Calu3 (cell line): ENCODE results near the gene XKR7. TPM values are rescaled to one million over a fixed set of nuclear protein-coding genes. Genes with fewer than 3 reads are reported as not detected.

Source experiments
- BruUV-seq: library from RNA; stranded (reverse); fragments of 400-500 nt; replicated peaks from 2 replicates; lab custom pipeline; 2021; lab: Mats Ljungman, UMichigan
- CTCF ChIA-PET: fragments of 300-600 bp; sonication (Branson Sonifier 250); formaldehyde crosslinking; loops from one replicate; lab custom pipeline; 2022; ENCODE audit warnings: antibody characterized with exemption; lab: Charles Lee
- DNase-seq: peaks from one replicate; pipeline ENCODE4 v3.0.0; 2022
- H3K27ac Mint-ChIP-seq: one replicate; pipeline ENCODE4 v1.8.0; 2022; ENCODE audit warnings: mixed read lengths; ENCODE audit not compliant: unreplicated experiment
- H3K27me3 Mint-ChIP-seq: one replicate; pipeline ENCODE4 v1.8.0; 2022; ENCODE audit warnings: mixed read lengths; ENCODE audit not compliant: unreplicated experiment
- H3K36me3 Mint-ChIP-seq: one replicate; pipeline ENCODE4 v1.8.0; 2022; ENCODE audit warnings: mild to moderate bottlenecking, moderate library complexity, mixed read lengths; ENCODE audit not compliant: insufficient read depth, unreplicated experiment
- H3K4me1 Mint-ChIP-seq: one replicate; pipeline ENCODE4 v1.8.0; 2022; ENCODE audit warnings: mild to moderate bottlenecking, low read depth, mixed read lengths; ENCODE audit not compliant: unreplicated experiment
- H3K4me3 Mint-ChIP-seq: one replicate; pipeline ENCODE4 v1.8.0; 2022; ENCODE audit warnings: mild to moderate bottlenecking, low read depth, moderate library complexity, mixed read lengths; ENCODE audit not compliant: unreplicated experiment
- H3K9me3 Mint-ChIP-seq: one replicate; pipeline ENCODE4 v1.8.0; 2022; ENCODE audit warnings: low read depth, mixed read lengths; ENCODE audit not compliant: unreplicated experiment
- CTCF ChIP-seq: fragments of 200-600 bp; IDR thresholded peaks from one replicate; pipeline ENCODE4 v1.8.0; 2022; ENCODE audit warnings: antibody characterized with exemption; ENCODE audit not compliant: unreplicated experiment
- intact Hi-C: fragments of 100-400 bp; cut with micrococcal nuclease; formaldehyde crosslinking; loops from one replicate; pipeline ENCODE4 v1.10.0; 2022; ENCODE audit not compliant: unreplicated experiment
- total RNA-seq: library from RNA; stranded (reverse); gene quantifications from 2 replicates; pipeline ENCODE4 v1.2.3, GENCODE V29; 2022

Gene XKR7
- total RNA-seq, 1 experiment from 2014 or later = not detected

GRCh38 chr20:31933698-31934097, 34.3 kb upstream of the XKR7 start:
- no peaks in the 10 kb centered on the region for H3K4me1 Mint-ChIP-seq
- intact Hi-C loops = no loop called here
- TF ChIP-seq CTCF = no peak
- no peak for DNase-seq
- no peaks in the 10 kb centered on the region for H3K9me3 Mint-ChIP-seq
- H3K27me3 Mint-ChIP-seq = peaks cover 60% of the 10 kb centered on the region
- CTCF ChIA-PET = interaction anchor here (0.6 kb wide), 1 partner anchor 312 kb away, joined by 3 read pairs; no protein-coding TSS in a partner anchor
- no peaks in the 10 kb centered on the region for H3K36me3 Mint-ChIP-seq
- no TSS peak for BruUV-seq
- H3K4me3 Mint-ChIP-seq = no peak overlapping the region
- H3K27ac Mint-ChIP-seq = no peak overlapping the region

GRCh38 chr20:31934491-31934890, 33.5 kb upstream of the XKR7 start:
- no peak for TF ChIP-seq CTCF
- Mint-ChIP-seq H3K27ac (no peak overlapping the region), H3K9me3 (no peaks in the 10 kb centered on the region), H3K4me3 (no peak overlapping the region), H3K4me1 (no peaks in the 10 kb centered on the region), H3K36me3 (no peaks in the 10 kb centered on the region), H3K27me3 (peaks cover 52% of the 10 kb centered on the region)
- no peak for DNase-seq
- CTCF ChIA-PET = no interaction called here
- no TSS peak for BruUV-seq
- intact Hi-C loops = no loop called here

- no peaks in the 10 kb centered on the region for H3K9me3 Mint-ChIP-seq
- BruUV-seq = no TSS peak
- no peaks in the 10 kb centered on the region for H3K4me1 Mint-ChIP-seq
- no peak overlapping the region for H3K27ac Mint-ChIP-seq
- peaks cover 47% of the 10 kb centered on the region for H3K27me3 Mint-ChIP-seq
- DNase-seq = no peak
- H3K4me3 Mint-ChIP-seq = no peak overlapping the region
- intact Hi-C loops = no loop called here
- no peaks in the 10 kb centered on the region for H3K36me3 Mint-ChIP-seq
- TF ChIP-seq CTCF = no peak
- CTCF ChIA-PET = no interaction called here
These were observed 32.8 kb upstream of the XKR7 start for GRCh38 chr20:31934968-31935764.

- CTCF ChIA-PET = interaction anchor here (0.7 to 0.9 kb wide), 2 partner anchors 129 to 335 kb away, joined by 3 to 5 read pairs; no protein-coding TSS in a partner anchor
- Mint-ChIP-seq H3K27ac (no peak overlapping the region), H3K27me3 (peaks cover 35% of the 10 kb centered on the region), H3K4me1 (no peaks in the 10 kb centered on the region), H3K36me3 (no peaks in the 10 kb centered on the region), H3K4me3 (no peak overlapping the region), H3K9me3 (no peaks in the 10 kb centered on the region)
- BruUV-seq = no TSS peak
- intact Hi-C loops = no loop called here
- no peak for DNase-seq
- TF ChIP-seq CTCF = no peak
These were observed 31.5 kb upstream of the XKR7 start for GRCh38 chr20:31936420-31936819.
